Fibroblast of pulmonary artery (primary cell): ENCODE measurements around the gene SURF2.
A peak's percentile ranks its signal among the peaks of the same experiment; 100 is the strongest.

Source experiments
- DNase-seq: peaks from one replicate; pipeline ENCODE4 v3.0.0-alpha.2; 2010; ENCODE audit warnings: low read depth
- H3K4me3 ChIP-seq: replicated peaks from 2 replicates; pipeline ENCODE4 v1.5.1; 2011; ENCODE audit warnings: low read depth, mild to moderate bottlenecking, control low read depth, low read length, moderate library complexity
- TF ChIP-seq, protein P1 (sequence below): IDR thresholded peaks from 2 replicates; pipeline ENCODE4 v1.5.1; 2011; ENCODE audit warnings: mild to moderate bottlenecking, control low read depth, low read length, inconsistent platforms; ENCODE audit errors: missing control alignments

The SURF2 gene

DNA sequence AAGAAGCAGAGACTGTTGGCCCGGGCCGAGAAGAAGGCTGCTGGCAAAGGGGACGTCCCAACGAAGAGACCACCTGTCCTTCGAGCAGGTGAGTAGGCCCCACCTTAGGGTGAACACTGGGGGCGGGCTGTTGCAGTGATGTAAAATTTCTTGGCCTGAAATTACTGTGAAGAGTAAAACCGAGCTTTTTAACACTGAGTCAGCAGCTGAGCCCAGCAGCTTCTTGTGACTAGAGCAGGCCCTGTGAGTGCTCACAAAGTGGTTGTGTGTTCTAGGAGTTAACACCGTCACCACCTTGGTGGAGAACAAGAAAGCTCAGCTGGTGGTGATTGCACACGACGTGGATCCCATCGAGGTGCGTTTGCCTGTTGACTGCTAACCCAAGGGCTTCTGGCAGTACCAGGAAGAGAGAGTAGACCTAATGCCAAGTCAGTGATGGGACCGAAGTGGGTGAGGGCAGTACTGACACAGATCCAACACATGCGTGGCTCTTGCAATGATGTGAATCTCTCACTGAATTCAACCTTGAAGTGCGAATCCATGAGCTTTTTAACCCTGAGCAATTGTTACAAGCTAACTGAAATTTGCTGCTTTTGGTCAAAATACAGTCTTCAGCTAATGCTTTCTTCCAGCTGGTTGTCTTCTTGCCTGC lies 6.3 kb upstream of the SURF2 start:
- TF ChIP-seq, protein P1, sequence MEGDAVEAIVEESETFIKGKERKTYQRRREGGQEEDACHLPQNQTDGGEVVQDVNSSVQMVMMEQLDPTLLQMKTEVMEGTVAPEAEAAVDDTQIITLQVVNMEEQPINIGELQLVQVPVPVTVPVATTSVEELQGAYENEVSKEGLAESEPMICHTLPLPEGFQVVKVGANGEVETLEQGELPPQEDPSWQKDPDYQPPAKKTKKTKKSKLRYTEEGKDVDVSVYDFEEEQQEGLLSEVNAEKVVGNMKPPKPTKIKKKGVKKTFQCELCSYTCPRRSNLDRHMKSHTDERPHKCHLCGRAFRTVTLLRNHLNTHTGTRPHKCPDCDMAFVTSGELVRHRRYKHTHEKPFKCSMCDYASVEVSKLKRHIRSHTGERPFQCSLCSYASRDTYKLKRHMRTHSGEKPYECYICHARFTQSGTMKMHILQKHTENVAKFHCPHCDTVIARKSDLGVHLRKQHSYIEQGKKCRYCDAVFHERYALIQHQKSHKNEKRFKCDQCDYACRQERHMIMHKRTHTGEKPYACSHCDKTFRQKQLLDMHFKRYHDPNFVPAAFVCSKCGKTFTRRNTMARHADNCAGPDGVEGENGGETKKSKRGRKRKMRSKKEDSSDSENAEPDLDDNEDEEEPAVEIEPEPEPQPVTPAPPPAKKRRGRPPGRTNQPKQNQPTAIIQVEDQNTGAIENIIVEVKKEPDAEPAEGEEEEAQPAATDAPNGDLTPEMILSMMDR: no peak
- peak overlapping the region; percentile 100 for H3K4me3 ChIP-seq
- no peak for DNase-seq

GRCh38 chr9:133351526-133351907 lies 4.8 kb upstream of the SURF2 start:
- H3K4me3 ChIP-seq: no peak overlapping the region
- TF ChIP-seq, protein P1: no peak
- no peak for DNase-seq

- H3K4me3 ChIP-seq: no peak overlapping the region
- DNase-seq: peak; percentile 71
- TF ChIP-seq, protein P1: peak; percentile 71
These were observed 4.3 kb upstream of the SURF2 start for GRCh38 chr9:133351908-133352634.

DNA sequence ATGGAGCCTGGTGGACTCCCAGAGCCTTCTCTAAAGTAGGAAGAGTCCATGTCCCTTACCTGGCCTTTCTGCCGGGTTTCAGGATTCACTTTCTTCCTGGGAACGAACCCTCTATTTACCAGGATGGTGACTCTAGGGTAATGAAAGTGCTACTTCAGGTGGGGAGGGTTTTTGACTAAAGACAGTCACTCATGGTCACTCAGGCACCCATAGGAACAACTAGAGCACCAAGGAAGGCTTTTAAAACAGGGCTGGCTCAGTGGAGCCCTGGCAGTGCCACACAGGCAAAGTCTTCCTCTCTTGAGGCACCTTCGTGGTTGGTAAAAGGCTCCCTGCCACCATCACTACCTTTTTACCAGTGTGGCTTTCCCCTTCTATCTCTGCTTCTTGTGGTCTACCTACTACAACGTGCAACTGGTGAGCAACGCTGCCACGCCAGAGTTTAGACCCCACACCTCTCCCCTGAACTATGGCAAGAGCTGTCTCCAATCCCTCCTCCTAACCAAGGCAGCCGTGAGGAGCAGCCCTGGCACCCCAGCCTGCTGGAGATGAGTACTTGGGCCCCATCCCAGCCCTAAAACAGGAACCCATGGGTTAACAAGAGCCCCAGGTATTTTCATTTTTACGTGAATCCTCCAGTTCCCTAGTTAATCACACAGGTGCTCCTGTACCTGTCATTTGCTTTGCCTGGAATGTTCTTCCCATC lies 3.6 kb upstream of the SURF2 start:
- TF ChIP-seq, protein P1: no peak
- no peak for DNase-seq
- H3K4me3 ChIP-seq: no peak overlapping the region

DNA sequence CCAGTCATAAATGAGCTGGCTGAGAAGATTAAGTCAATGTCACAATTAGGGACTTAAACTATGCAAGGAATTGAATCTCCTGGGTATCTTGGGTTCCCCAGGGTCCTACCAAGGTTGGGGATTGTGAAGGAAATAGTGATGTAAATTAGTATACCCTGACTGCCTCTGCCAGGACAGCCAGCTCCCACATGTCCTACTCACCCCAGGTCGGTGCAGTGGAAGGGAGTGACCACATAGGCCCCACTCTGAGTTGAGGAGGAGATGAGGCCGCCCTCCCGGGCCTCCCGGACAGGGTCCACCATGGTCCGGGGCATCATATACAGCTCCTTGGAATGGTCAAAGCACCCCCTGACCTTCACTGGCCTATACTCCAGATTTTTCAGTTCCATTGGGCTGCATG lies 2.8 kb upstream of the SURF2 start:
- no peak for DNase-seq
- H3K4me3 ChIP-seq: no peak overlapping the region
- TF ChIP-seq, protein P1: no peak

DNA sequence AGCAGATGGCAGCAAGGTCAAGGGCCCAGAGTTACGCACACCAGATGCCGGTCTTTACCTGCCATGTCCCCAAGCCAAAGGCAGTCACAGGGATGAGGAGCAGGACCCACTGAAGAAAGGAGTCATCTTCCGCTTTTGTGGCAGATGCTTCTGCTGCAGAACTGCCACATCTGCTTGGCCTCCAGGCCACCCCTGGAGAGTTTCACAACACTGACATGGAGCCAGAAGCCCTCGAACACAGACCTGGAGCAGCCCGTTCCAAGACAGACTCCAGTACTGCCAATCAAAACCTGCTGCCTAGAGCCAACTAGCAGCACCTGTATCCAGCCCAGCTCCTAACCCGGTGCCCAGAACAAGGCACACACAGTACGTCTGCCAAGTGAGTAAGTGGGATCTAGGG lies 1.6 kb upstream of the SURF2 start:
- no peak for DNase-seq
- TF ChIP-seq, protein P1: no peak
- no peak overlapping the region for H3K4me3 ChIP-seq
